ENCODE measurements around the gene ZFYVE19.

The ZFYVE19 gene

GRCh38 chr15:40770147-40770721 is 36.7 kb upstream of the ZFYVE19 start:
- Mint-ChIP-seq H3K9me3 (no peaks in the 10 kb centered on the region), H3K36me3 (ENCODE audit: low read depth) (peaks cover 4% of the 10 kb centered on the region), H3K4me1 (peaks cover 38% of the 10 kb centered on the region), H3K4me3 (peak overlapping the region; percentile 57), H3K27me3 (no peaks in the 10 kb centered on the region), H3K27ac (peak overlapping the region; percentile 91)
- DNase-seq (no peak), ATAC-seq (no peak)

DNA sequence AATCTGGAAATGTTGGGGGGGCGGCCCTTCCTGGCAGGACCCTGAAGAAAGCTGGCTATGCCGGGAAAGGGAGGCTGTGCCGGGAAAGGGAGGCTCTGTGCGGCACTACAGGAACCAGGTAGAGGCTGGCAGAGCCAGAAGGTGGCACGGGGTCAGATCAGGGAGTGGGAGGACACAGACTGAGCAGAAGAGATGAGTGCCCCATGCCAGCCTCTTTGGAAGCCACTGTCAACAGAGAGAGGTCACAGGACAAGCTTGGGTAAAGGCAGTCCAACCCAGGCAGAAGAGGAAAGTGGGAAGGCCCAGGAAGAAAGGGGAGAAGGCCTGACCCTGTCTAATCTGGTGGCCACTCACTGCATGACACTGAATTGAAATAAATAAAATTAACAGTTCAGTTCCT is 35.6 kb upstream of the ZFYVE19 start:
- no peak for ATAC-seq
- H3K36me3 Mint-ChIP-seq (ENCODE audit: low read depth), result peaks cover 4% of the 10 kb centered on the region
- no peak overlapping the region for H3K27ac Mint-ChIP-seq
- H3K4me1 Mint-ChIP-seq, result peaks cover 28% of the 10 kb centered on the region
- DNase-seq, result no peak
- H3K27me3 Mint-ChIP-seq, result no peaks in the 10 kb centered on the region
- no peaks in the 10 kb centered on the region for H3K9me3 Mint-ChIP-seq
- H3K4me3 Mint-ChIP-seq, result no peak overlapping the region

DNA sequence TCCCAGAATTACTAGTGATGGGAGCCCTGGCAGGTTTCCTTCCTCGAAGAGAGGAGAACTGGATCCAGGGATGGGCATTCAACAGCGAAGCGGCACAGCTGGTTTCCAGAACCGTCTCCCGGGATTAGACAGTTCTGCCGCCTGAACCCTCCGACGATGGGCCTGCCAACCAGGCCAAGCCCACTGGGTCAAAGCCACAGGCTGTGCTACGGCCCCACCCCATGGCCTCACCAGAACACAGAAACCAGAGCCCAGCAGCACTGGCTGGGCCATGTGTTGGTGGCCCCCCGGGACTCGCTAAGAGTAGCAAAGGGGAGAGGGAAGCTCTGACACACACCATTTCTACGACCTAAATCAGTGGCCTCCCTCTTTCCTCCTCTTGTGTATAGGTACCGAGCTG is 34.9 kb upstream of the ZFYVE19 start:
- Mint-ChIP-seq H3K4me3 (no peak overlapping the region), H3K4me1 (peaks cover 32% of the 10 kb centered on the region), H3K27me3 (no peaks in the 10 kb centered on the region), H3K9me3 (no peaks in the 10 kb centered on the region), H3K27ac (no peak overlapping the region), H3K36me3 (ENCODE audit: low read depth) (peaks cover 11% of the 10 kb centered on the region)
- no peak for ATAC-seq
- DNase-seq, result no peak

DNA sequence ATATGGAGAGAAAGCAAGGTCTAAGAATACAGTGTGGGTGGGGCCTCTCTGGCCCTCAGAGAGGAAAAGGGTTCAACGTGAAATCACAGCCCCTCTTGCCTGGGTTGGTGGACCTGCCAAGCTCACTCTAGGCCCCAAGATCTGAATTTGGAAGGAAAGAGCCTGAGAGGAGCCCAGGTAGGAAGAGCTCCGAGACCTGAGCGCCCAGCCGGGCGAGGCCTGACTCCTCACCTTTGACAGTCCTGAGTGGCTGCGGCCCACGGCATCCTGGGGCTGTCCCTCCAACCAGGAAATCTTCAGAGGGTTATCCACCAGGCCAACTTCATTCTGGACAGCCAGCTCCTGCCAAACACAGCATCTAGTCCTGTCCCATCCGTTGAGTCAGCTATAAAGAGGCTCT is 33.4 kb upstream of the ZFYVE19 start:
- Mint-ChIP-seq H3K27me3 (no peaks in the 10 kb centered on the region), H3K9me3 (no peaks in the 10 kb centered on the region), H3K36me3 (ENCODE audit: low read depth) (peaks cover 11% of the 10 kb centered on the region), H3K4me1 (peaks cover 31% of the 10 kb centered on the region), H3K27ac (no peak overlapping the region), H3K4me3 (no peak overlapping the region)
- ATAC-seq (no peak), DNase-seq (no peak)

GRCh38 chr15:40773902-40774301 is 33.0 kb upstream of the ZFYVE19 start:
- peaks cover 11% of the 10 kb centered on the region for H3K36me3 Mint-ChIP-seq (ENCODE audit: low read depth)
- H3K9me3 Mint-ChIP-seq, result no peaks in the 10 kb centered on the region
- H3K4me1 Mint-ChIP-seq, result peaks cover 27% of the 10 kb centered on the region
- no peak overlapping the region for H3K27ac Mint-ChIP-seq
- no peak overlapping the region for H3K4me3 Mint-ChIP-seq
- H3K27me3 Mint-ChIP-seq, result no peaks in the 10 kb centered on the region
- DNase-seq, result no peak
- no peak for ATAC-seq

- Mint-ChIP-seq H3K4me3 (no peak overlapping the region), H3K9me3 (no peaks in the 10 kb centered on the region), H3K36me3 (ENCODE audit: low read depth) (peaks cover 17% of the 10 kb centered on the region), H3K27ac (no peak overlapping the region), H3K27me3 (no peaks in the 10 kb centered on the region), H3K4me1 (peaks cover 15% of the 10 kb centered on the region)
- ATAC-seq, result no peak
- no peak for DNase-seq
Measured at GRCh38 chr15:40775007-40775406, 31.9 kb upstream of the ZFYVE19 start.

DNA sequence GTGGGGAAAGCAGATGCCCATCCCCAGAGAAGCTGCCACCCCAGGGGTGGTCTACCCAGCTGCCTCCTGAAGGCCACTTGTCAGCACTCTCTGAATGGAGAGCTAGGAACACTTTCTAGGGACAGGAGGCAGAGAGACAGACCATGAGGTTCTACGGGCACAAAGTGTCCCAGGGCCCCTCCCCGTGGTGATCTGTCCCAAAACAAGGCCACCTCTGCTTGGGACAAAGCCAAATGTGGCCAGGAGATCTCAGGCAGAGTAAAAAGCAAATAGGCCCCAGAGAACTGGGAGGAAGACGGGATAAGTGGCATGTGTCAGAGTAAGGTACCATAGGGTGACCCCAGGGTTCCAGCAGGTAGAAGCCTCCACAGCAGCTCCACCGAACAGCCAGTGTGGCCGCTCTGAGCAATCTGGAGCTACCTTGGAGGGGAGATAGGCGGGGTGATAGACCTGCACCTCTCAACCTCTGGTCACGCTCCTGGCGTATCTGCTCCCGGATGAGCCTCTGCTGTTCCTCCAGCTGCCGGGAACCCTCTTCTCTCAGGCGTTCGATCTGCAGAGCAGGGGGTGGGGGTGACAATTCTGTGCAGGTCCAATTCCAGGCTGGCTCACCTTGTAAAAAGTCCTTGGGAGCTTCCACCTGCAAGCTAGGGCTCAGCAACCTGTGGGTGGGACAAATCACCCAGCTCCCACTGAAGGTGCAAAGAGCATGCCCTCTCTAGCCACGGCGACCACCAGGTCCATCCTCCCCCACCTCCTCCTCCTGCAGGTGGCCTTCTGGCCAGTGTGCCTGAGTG is 31.0 kb upstream of the ZFYVE19 start:
- no peaks in the 10 kb centered on the region for H3K27me3 Mint-ChIP-seq
- H3K27ac Mint-ChIP-seq, result no peak overlapping the region
- ATAC-seq (no peak), DNase-seq (no peak)
- H3K9me3 Mint-ChIP-seq, result no peaks in the 10 kb centered on the region
- peaks cover 17% of the 10 kb centered on the region for H3K36me3 Mint-ChIP-seq (ENCODE audit: low read depth)
- H3K4me1 Mint-ChIP-seq, result peaks cover 8% of the 10 kb centered on the region
- H3K4me3 Mint-ChIP-seq, result no peak overlapping the region

DNA sequence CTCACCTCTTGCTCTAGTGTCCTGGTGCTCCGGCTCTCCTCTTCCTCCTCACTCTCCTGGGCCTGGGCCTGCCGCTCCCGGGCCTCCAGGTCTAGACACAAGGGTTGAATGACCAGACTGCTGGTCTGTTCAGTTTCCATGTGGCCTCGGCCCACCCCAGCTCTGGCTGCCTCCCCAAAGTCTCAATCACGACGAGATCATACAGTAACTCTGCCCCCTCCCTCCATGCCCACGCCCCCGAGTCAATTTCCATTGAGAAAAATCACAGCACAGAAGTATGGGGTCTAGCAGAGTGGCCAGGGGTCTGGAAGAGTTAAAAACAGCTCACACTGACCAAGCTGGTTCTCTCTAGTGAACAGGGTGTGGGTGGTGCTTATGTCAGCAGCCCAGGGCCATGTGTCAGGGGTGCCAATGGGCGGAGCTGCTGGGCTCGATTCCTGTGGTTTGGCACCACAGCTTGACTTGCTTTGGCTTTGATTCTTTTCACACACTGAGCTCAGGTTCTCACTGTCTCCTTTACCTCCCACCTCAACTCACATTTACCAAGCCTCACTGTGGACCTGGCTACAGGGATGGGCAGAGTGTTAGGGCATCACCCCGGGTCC is 30.2 kb upstream of the ZFYVE19 start:
- H3K36me3 Mint-ChIP-seq (ENCODE audit: low read depth), result peaks cover 17% of the 10 kb centered on the region

DNA sequence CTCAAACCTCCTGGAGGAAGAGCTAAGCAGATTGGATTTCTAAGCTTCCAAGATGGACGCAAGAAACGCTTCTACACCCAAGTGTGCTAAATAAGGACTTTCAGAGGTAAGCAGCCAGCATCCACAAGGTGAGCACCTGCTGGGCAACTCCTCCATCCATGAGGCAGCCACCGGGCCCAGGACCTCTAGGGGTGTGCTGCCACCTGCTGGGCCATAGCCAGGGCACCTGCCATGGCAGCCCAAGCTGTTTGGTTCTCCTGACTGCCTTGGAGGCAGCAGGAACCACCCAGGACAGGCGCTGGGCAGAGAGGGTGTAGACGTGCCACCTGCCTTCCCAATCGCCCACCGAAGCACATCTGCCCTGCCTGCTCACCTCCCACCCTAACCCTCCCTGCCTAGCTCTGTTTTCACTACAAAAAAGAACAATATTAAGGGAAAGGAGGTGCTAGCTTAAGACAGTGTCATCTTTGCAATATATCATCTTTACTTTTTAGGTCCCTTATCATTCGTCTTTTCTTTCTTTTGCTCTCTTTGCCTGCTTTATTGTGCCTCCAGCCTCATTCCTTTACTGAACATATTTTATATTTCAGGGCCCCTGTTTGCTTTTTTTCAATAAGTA is 24.2 kb upstream of the ZFYVE19 start:
- Mint-ChIP-seq H3K27ac (no peak overlapping the region), H3K27me3 (no peaks in the 10 kb centered on the region), H3K4me1 (peaks cover 20% of the 10 kb centered on the region), H3K36me3 (ENCODE audit: low read depth) (peaks cover 6% of the 10 kb centered on the region), H3K4me3 (no peak overlapping the region), H3K9me3 (no peaks in the 10 kb centered on the region)
- ATAC-seq (peak; percentile 90), DNase-seq (peak; percentile 77)

More for the DNA sequence above, 30.2 kb upstream of the ZFYVE19 start:
- Mint-ChIP-seq H3K4me1 (peaks cover 8% of the 10 kb centered on the region), H3K27ac (peak overlapping the region; percentile 59), H3K9me3 (no peaks in the 10 kb centered on the region), H3K4me3 (no peak overlapping the region), H3K27me3 (no peaks in the 10 kb centered on the region)
- DNase-seq (peak; percentile 58), ATAC-seq (peak; percentile 92)

DNA sequence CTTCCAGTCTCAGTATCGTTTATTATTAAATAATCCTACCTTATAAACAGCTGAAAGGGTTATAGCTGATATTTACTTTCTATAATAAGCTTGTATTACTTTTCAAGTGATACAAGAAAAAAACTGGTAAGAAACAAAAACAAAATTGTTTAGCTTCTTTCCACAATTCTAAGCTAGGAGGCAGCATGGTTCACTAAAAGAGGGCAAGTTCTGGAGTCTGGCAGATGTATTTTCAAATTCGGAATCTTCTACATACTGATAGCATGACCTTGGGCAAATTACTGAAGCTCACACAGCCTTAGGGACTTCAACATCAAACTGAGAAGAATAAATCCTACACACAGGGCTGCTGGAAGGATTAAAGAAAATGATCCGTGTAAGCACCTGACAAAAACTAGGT is 21.7 kb upstream of the ZFYVE19 start:
- Mint-ChIP-seq H3K27ac (no peak overlapping the region), H3K9me3 (no peaks in the 10 kb centered on the region), H3K36me3 (ENCODE audit: low read depth) (peaks cover 3% of the 10 kb centered on the region), H3K4me3 (no peak overlapping the region), H3K27me3 (no peaks in the 10 kb centered on the region), H3K4me1 (peaks cover 36% of the 10 kb centered on the region)
- ATAC-seq (no peak), DNase-seq (no peak)

- Mint-ChIP-seq H3K4me3 (no peak overlapping the region), H3K4me1 (peaks cover 37% of the 10 kb centered on the region), H3K27ac (no peak overlapping the region), H3K36me3 (ENCODE audit: low read depth) (peaks cover 3% of the 10 kb centered on the region), H3K9me3 (no peaks in the 10 kb centered on the region), H3K27me3 (no peaks in the 10 kb centered on the region)
- ATAC-seq, result no peak
- no peak for DNase-seq
Measured at GRCh38 chr15:40785814-40786213, 21.1 kb upstream of the ZFYVE19 start.

GRCh38 chr15:40787344-40787841 is 19.5 kb upstream of the ZFYVE19 start:
- Mint-ChIP-seq H3K4me1 (peaks cover 37% of the 10 kb centered on the region), H3K36me3 (ENCODE audit: low read depth) (peaks cover 4% of the 10 kb centered on the region), H3K9me3 (no peaks in the 10 kb centered on the region), H3K27ac (peak overlapping the region; percentile 37), H3K4me3 (peak overlapping the region; percentile 29), H3K27me3 (no peaks in the 10 kb centered on the region)
- DNase-seq, result peak; percentile 69
- peak; percentile 96 for ATAC-seq

DNA sequence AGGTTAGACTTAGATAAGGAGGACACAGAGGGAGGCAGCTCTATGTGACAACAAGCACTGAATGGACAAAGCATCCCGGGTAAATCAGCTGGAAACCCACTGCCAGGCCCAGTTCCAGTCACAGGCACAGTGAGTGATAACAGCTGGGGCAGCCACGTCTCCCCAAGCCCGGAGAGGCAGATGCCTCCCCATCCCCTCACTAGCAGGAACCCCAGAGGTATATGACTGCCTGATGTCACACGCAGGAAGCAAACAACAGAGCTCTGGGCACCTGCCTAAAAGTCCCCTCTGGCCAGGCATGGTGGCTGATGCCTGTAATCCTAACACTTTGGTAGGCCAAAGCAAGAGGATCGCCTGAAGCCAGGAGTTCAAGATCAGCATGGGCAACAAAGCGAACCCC is 18.9 kb upstream of the ZFYVE19 start:
- peaks cover 6% of the 10 kb centered on the region for H3K36me3 Mint-ChIP-seq (ENCODE audit: low read depth)
- DNase-seq (no peak), ATAC-seq (no peak)
- H3K27me3 Mint-ChIP-seq, result no peaks in the 10 kb centered on the region
- H3K4me3 Mint-ChIP-seq, result peak overlapping the region; percentile 29
- no peaks in the 10 kb centered on the region for H3K9me3 Mint-ChIP-seq
- peaks cover 35% of the 10 kb centered on the region for H3K4me1 Mint-ChIP-seq
- peak overlapping the region; percentile 37 for H3K27ac Mint-ChIP-seq

DNA sequence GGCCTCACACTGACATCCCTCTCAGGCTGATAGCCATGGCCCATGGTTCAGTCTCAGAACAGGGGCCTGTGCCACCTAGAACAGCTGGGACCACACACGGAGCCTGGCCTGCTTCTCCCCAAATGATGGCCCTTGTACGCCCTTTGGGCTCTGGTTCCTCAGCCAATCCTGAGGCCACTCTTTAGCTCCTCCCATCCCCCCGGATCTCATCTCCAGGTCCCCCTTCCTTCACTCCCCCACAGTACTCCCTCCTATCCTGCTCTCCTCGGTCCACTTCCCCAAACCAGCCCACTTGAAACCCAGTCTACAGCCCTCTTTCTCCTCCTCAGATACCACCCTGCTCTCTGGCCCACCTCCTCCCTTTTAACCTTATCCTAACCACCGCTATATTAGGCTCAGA is 17.8 kb upstream of the ZFYVE19 start:
- ATAC-seq (no peak), DNase-seq (no peak)
- H3K27me3 Mint-ChIP-seq, result no peaks in the 10 kb centered on the region
- H3K4me1 Mint-ChIP-seq, result peaks cover 46% of the 10 kb centered on the region
- no peak overlapping the region for H3K27ac Mint-ChIP-seq
- no peaks in the 10 kb centered on the region for H3K9me3 Mint-ChIP-seq
- peaks cover 10% of the 10 kb centered on the region for H3K36me3 Mint-ChIP-seq (ENCODE audit: low read depth)
- no peak overlapping the region for H3K4me3 Mint-ChIP-seq

GRCh38 chr15:40789999-40790398 is 16.9 kb upstream of the ZFYVE19 start:
- Mint-ChIP-seq H3K4me1 (peaks cover 46% of the 10 kb centered on the region), H3K9me3 (no peaks in the 10 kb centered on the region), H3K27ac (no peak overlapping the region), H3K4me3 (no peak overlapping the region), H3K36me3 (ENCODE audit: low read depth) (peaks cover 10% of the 10 kb centered on the region), H3K27me3 (no peaks in the 10 kb centered on the region)
- DNase-seq (no peak), ATAC-seq (no peak)
